ENCODE data around the gene METTL24.
"Not testable (repeated sequence)": the region's sequence is repeated elsewhere in the genome, so short reads cannot be mapped to it uniquely, and the experiment has no call there.

Gene METTL24

GRCh38 chr6:110285306-110286060, 72.7 kb downstream of the METTL24 start:
- Mint-ChIP-seq H3K27me3 (ENCODE audit: low read depth, poor library complexity) (peaks cover 3% of the 10 kb centered on the region), H3K9me3 (peaks cover 19% of the 10 kb centered on the region), H3K27ac (no peak overlapping the region), H3K36me3 (ENCODE audit: low read depth) (peaks cover 18% of the 10 kb centered on the region), H3K4me1 (no peaks in the 10 kb centered on the region), H3K4me3 (no peak overlapping the region)
- no peak for TF ChIP-seq CTCF (IDR thresholded peaks at IDR 0.05)
- no peak for DNase-seq

- TF ChIP-seq CTCF (IDR thresholded peaks at IDR 0.05): no peak
- Mint-ChIP-seq H3K4me1 (no peaks in the 10 kb centered on the region), H3K9me3 (peaks cover 16% of the 10 kb centered on the region), H3K4me3 (no peak overlapping the region), H3K36me3 (ENCODE audit: low read depth) (peaks cover 15% of the 10 kb centered on the region), H3K27me3 (ENCODE audit: low read depth, poor library complexity) (peaks cover 3% of the 10 kb centered on the region), H3K27ac (no peak overlapping the region)
- no peak for DNase-seq
Observed at GRCh38 chr6:110284855-110285254, 73.3 kb downstream of the METTL24 start.

- peaks cover 4% of the 10 kb centered on the region for H3K27me3 Mint-ChIP-seq (ENCODE audit: low read depth, poor library complexity)
Observed at GRCh38 chr6:110283657-110284056, 74.5 kb downstream of the METTL24 start.

DNA sequence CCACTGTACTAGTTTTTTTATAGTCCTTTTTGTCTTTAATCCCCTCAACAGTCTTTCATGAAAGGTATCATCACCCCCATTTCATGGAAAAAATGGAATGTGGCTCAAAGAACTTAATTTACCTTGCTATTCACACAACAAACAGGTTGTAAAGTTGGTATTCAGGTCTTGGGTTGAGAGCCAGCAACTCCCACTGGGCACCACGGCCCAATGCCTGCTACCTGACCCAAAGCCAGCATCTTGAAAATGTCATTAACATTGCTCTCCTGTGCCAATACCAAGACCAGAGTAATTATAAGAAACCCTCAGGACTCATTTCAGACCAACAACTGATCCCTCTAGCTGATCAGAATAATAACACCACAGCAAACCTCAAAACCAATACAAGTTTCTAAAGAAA, 75.7 kb downstream of the METTL24 start:
- Mint-ChIP-seq H3K27me3 (ENCODE audit: low read depth, poor library complexity) (peaks cover 6% of the 10 kb centered on the region), H3K4me3 (no peak overlapping the region), H3K36me3 (ENCODE audit: low read depth) (peaks cover 6% of the 10 kb centered on the region), H3K4me1 (no peaks in the 10 kb centered on the region), H3K27ac (no peak overlapping the region), H3K9me3 (peaks cover 6% of the 10 kb centered on the region)
- TF ChIP-seq CTCF (IDR thresholded peaks at IDR 0.05): no peak
- DNase-seq: no peak

More at GRCh38 chr6:110283657-110284056, 74.5 kb downstream of the METTL24 start:
- Mint-ChIP-seq H3K4me3 (no peak overlapping the region), H3K4me1 (no peaks in the 10 kb centered on the region), H3K36me3 (ENCODE audit: low read depth) (peaks cover 11% of the 10 kb centered on the region), H3K9me3 (peaks cover 11% of the 10 kb centered on the region), H3K27ac (no peak overlapping the region)
- TF ChIP-seq CTCF (IDR thresholded peaks at IDR 0.05): no peak
- DNase-seq: no peak

DNA sequence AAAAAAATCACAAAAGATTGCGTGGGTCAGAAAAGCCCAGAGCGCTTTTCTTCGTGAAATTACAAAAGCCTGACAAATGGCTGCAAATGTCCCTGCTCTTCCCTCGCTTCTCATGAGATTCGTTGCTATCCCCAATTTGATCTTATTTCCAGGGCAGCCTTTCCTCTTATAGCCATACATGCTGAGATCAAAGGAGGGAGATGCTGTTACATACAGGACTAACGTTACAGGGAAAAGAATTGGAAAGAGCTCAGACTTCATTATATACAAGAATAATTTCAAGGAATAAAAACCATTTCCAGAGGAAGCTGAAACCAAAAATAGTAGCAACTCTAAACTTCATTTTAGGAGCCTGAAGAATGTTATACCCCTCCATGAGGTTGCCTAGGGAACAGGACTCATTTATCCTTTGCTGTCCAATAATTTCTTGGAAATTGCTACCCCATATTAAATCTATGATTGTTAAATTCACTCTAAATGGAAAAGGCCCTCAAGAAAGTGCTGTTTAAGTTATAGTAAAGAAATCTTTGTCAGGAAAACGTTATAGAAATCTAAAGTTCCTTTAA, 81.0 kb downstream of the METTL24 start:
- DNase-seq: no peak
- Mint-ChIP-seq H3K27me3 (ENCODE audit: low read depth, poor library complexity) (peaks cover 3% of the 10 kb centered on the region), H3K4me3 (no peak overlapping the region), H3K9me3 (peaks cover 6% of the 10 kb centered on the region), H3K4me1 (no peaks in the 10 kb centered on the region), H3K27ac (no peak overlapping the region), H3K36me3 (ENCODE audit: low read depth) (peaks cover 22% of the 10 kb centered on the region)
- TF ChIP-seq CTCF (IDR thresholded peaks at IDR 0.05): no peak

GRCh38 chr6:110272781-110273180, 85.4 kb downstream of the METTL24 start:
- H3K4me3 Mint-ChIP-seq; DNase-seq; H3K9me3 Mint-ChIP-seq; H3K27me3 Mint-ChIP-seq (ENCODE audit: low read depth, poor library complexity); H3K27ac Mint-ChIP-seq; H3K4me1 Mint-ChIP-seq: not testable (repeated sequence)
- H3K36me3 Mint-ChIP-seq (ENCODE audit: low read depth): peaks cover 16% of the 10 kb centered on the region
